WERI-Rb-1 (cell line): ENCODE measurements around the gene CDC42BPG.

Experiments
- DNase-seq: peaks from one replicate; pipeline ENCODE4 v3.0.0-alpha.2; 2020
- H3K27ac ChIP-seq: fragments of 250-450 bp; sonication (Bioruptor Pico); 2 replicates; pipeline ENCODE4 v1.5.1; 2020; ENCODE audit warnings: mild to moderate bottlenecking, moderate library complexity
- H3K27me3 ChIP-seq: fragments of 250-450 bp; sonication (Bioruptor Pico); 2 replicates; pipeline ENCODE4 v1.5.1; 2021; ENCODE audit warnings: mild to moderate bottlenecking, low read depth, moderate library complexity; ENCODE audit not compliant: insufficient read depth, severe bottlenecking
- H3K36me3 ChIP-seq: fragments of 250-450 bp; sonication (Bioruptor Pico); 2 replicates; pipeline ENCODE4 v1.5.1; 2020; ENCODE audit warnings: mild to moderate bottlenecking, moderate library complexity
- H3K4me3 ChIP-seq: 2 replicates; pipeline ENCODE4 v1.5.1; 2011; ENCODE audit warnings: low read depth, mild to moderate bottlenecking, control low read depth, low read length
- H3K9me3 ChIP-seq: fragments of 250-450 bp; sonication (Bioruptor Pico); 2 replicates; pipeline ENCODE4 v1.5.1; 2021; ENCODE audit warnings: mild to moderate bottlenecking, moderate library complexity; ENCODE audit not compliant: severe bottlenecking
- CTCF ChIP-seq: IDR thresholded peaks from 2 replicates; pipeline ENCODE4 v1.5.1; 2011; ENCODE audit warnings: low read depth, mild to moderate bottlenecking, control low read depth, inconsistent platforms, low read length

Gene CDC42BPG

GRCh38 chr11:64872790-64873488 is 28.5 kb upstream of the CDC42BPG start:
- H3K36me3 ChIP-seq = peaks cover 10% of the 10 kb centered on the region
- no peak for TF ChIP-seq CTCF
- no peaks in the 10 kb centered on the region for H3K9me3 ChIP-seq
- DNase-seq = no peak
- H3K27me3 ChIP-seq = no peaks in the 10 kb centered on the region
- H3K27ac ChIP-seq = no peak overlapping the region
- H3K4me3 ChIP-seq = no peak overlapping the region

- no peak for DNase-seq
- Histone ChIP-seq H3K27me3 (no peaks in the 10 kb centered on the region), H3K36me3 (peaks cover 10% of the 10 kb centered on the region), H3K9me3 (no peaks in the 10 kb centered on the region), H3K4me3 (no peak overlapping the region), H3K27ac (no peak overlapping the region)
- TF ChIP-seq CTCF = no peak
Observed at GRCh38 chr11:64871492-64871891, 27.0 kb upstream of the CDC42BPG start.

GRCh38 chr11:64870893-64871466 is 26.5 kb upstream of the CDC42BPG start:
- Histone ChIP-seq H3K9me3 (no peaks in the 10 kb centered on the region), H3K27ac (no peak overlapping the region), H3K27me3 (no peaks in the 10 kb centered on the region), H3K4me3 (no peak overlapping the region), H3K36me3 (peaks cover 10% of the 10 kb centered on the region)
- DNase-seq = no peak
- no peak for TF ChIP-seq CTCF

GRCh38 chr11:64870176-64870892 is 25.9 kb upstream of the CDC42BPG start:
- no peaks in the 10 kb centered on the region for H3K27me3 ChIP-seq
- H3K27ac ChIP-seq = no peak overlapping the region; the same call in 1 of the 2 replicates
- H3K4me3 ChIP-seq = no peak overlapping the region
- no peak for DNase-seq
- no peaks in the 10 kb centered on the region for H3K9me3 ChIP-seq
- H3K36me3 ChIP-seq = peaks cover 10% of the 10 kb centered on the region
- no peak for TF ChIP-seq CTCF

- peak; percentile 63 for TF ChIP-seq CTCF
- Histone ChIP-seq H3K27ac (no peak overlapping the region; the same call in 1 of the 2 replicates), H3K27me3 (no peaks in the 10 kb centered on the region), H3K4me3 (no peak overlapping the region), H3K9me3 (no peaks in the 10 kb centered on the region), H3K36me3 (peaks cover 10% of the 10 kb centered on the region)
- DNase-seq = no peak
Observed at GRCh38 chr11:64869571-64870175, 25.2 kb upstream of the CDC42BPG start.
